SK-MEL-5 (cell line): ENCODE measurements around the gene CDC26. TPM values are rescaled to one million over a fixed set of nuclear protein-coding genes. Genes with fewer than 3 reads are reported as not detected.
"Not testable (repeated sequence)": the region's sequence is repeated elsewhere in the genome, so short reads cannot be mapped to it uniquely, and the experiment has no call there.

Source experiments
- DNase-seq: peaks from one replicate; pipeline ENCODE4 v3.0.0-alpha.2; 2016; ENCODE audit warnings: low read depth, low spot score
- in situ Hi-C: cut with HindIII; loops from 2 replicates; pipeline ENCODE4 v1.10.0; 2016; ENCODE audit warnings: low sequenced_read_pairs, high pct_unique_total_duplicates, low pct_unique_long_range_greater_than_20kb
- total RNA-seq: library from RNA; depleted of rRNA; stranded (reverse); fragments of >200 nt; shearing (Covaris generic); gene quantifications from 2 replicates; pipeline ENCODE4 v1.2.3, GENCODE V29; 2014

The CDC26 gene
- total RNA-seq, 1 experiment from 2014 or later = 33.7 TPM

- in situ Hi-C loops = no loop called here
Observed at GRCh38 chr9:113254991-113255390, 20.4 kb downstream of the CDC26 start.

DNA sequence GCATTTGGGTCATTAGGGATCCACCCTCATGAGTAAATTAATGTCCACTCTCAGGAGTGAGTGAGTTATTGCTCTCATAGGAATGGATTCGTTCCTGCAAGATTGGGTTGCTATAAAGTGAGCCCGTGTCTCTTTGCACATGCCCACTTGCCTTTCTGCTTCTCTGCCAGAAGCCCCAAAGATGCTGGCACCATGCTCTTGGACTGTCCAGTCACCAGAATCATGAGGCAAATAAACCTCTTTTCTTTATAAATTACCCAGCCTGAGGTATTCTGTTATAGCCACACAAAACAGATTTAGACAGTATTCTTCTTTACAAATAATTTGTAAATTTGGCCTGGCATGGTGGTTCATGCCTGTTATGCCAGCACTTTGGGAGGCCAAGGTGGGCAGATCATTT, 24.6 kb downstream of the CDC26 start:
- in situ Hi-C loops = no loop called here
- DNase-seq = no peak

More at GRCh38 chr9:113254991-113255390, 20.4 kb downstream of the CDC26 start:
- DNase-seq = no peak

- DNase-seq, in situ Hi-C loops: not testable (repeated sequence)
Observed at GRCh38 chr9:113249661-113250060, 25.7 kb downstream of the CDC26 start.

DNA sequence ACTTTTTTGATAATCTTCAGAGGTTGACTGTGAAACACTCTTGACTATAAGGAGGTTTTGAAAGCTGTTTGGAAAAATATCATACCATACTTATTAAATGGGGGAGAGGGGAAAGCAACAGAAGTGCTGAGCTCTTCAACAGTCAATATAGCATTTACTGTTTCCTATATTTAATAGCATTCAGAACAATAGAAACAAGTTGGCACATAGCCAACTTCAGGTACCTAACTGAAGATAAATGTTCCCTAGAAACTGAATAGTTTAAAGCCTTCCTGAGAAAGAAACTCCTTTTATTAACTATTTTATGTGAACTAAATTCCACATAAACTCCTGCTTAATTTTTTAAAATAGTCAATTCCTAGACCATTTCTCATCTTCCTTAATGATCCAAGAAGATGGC, 27.7 kb downstream of the CDC26 start:
- in situ Hi-C loops = no loop called here
- no peak for DNase-seq

- in situ Hi-C loops = no loop called here
- DNase-seq = no peak
Observed at GRCh38 chr9:113246928-113247327, 28.4 kb downstream of the CDC26 start.

- no peak for DNase-seq
Observed at GRCh38 chr9:113245894-113246293, 29.5 kb downstream of the CDC26 start.

GRCh38 chr9:113244556-113244955, 30.8 kb downstream of the CDC26 start:
- in situ Hi-C loops = no loop called here
- no peak for DNase-seq

More at GRCh38 chr9:113245894-113246293, 29.5 kb downstream of the CDC26 start:
- in situ Hi-C loops = no loop called here

DNA sequence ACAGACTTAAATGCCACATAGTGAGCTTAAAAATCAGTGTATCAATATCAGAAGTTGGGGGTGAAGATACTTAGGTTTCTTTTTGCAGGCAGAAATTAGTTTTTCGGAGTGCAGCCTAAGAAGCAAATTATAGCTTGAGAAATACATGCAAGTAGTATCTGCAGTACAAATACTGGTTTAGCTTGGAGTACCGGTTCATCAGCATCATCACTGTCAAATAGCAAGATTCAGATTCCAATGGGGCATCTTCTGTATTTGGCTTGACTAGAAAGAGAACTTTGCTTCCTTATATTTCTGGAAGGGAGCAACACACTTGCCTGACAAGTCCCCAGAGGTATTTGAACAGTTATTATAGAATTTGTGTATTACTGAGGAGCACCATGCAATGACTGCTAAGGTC, 34.2 kb downstream of the CDC26 start:
- no peak for DNase-seq
- in situ Hi-C loops = no loop called here

DNA sequence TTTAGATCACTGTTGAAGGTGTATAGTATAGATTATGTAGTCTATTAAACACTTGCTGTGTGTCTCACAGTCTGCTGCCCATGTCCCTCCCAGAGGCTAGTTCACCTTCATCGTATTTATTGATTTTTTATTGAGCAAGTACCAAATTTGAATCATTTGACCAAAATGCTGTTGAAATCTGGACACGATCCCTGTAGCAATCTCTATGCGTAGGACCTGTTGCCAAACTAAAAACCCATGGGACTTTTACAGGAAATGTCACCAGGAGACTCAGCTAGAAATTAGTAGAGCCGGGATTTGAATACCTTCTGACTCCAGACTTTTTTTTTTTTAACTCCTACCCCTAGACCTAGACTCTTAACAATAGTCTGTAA, 36.5 kb downstream of the CDC26 start:
- no peak for DNase-seq
- in situ Hi-C loops = no loop called here

GRCh38 chr9:113238202-113238858, 37.0 kb downstream of the CDC26 start:
- DNase-seq = no peak
- in situ Hi-C loops = no loop called here

DNA sequence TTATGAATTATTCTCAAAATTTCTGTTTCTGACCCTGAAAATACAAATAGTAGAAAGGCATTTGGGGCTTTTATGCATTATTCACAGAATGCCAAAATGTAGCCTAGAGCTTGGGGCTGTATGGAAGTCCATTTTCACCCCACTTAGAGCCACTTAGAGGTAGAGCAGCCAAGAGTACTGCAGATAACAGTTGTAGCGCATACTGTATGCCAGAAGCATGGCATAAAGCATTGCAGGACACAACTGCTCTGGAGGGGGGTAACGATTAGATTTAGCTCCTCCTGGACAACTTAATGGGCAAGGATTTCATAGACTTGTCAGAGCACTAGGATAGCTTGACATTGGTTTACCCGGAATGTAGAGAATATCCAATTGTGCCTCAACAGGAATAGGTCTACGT, 38.3 kb downstream of the CDC26 start:
- in situ Hi-C loops = no loop called here
- no peak for DNase-seq

DNA sequence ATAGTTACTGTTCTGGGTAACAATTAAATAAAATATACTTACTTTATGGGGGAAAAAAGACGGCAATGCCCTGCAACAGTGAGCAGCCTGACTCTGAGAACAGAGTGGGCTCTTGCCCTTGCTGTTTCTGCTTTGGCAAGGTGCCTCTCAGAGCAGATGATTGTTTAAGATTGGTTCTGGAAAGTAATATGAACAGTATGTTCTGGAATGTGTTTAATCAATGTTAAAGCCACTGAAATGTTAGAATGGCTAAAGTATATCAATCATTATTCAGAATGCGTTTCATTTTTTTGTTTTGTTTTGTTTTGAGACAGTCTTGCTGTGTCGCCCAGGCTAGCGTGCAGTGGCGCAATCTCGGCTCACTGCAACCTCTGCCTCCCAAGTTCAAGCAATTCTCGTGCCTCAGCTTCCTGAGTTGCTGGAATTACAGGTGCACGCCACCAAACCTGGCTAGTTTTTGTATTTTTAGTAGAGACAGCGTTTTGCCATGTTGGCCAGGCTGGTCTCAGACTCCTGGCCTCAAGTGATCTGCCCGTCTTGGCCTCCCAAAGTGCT, 39.6 kb downstream of the CDC26 start:
- in situ Hi-C loops, DNase-seq: not testable (repeated sequence)

GRCh38 chr9:113231701-113232100, 43.7 kb downstream of the CDC26 start:
- in situ Hi-C loops = no loop called here
- no peak for DNase-seq

DNA sequence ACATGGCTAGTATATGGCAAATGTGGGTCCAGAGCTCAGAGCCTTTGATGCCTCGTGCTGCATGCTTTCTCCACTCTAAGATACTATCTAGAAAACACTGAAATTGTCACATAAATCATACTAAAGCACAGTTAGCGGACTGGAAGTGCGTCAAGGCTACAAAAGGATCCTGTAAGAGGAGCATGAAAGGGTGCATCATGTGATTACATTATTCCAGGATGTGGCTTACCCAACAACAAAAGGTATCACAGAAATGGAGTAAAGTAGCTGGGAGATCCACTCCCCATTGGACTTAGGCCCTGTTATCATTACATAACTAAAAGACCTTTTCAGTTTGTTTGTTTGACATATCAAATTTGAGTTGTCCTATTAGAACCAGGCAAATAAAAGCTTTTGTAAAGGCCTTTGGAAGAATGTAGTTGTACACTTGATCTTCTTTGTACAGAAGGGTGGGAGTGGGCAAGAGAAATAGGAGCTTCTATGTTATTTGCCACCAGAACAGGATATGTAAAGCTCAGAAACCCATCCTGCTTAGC, 47.2 kb downstream of the CDC26 start:
- in situ Hi-C loops = no loop called here
- DNase-seq = peak; percentile 100

- DNase-seq = no peak
- in situ Hi-C loops = no loop called here
Observed at GRCh38 chr9:113227436-113227835, 47.9 kb downstream of the CDC26 start.

DNA sequence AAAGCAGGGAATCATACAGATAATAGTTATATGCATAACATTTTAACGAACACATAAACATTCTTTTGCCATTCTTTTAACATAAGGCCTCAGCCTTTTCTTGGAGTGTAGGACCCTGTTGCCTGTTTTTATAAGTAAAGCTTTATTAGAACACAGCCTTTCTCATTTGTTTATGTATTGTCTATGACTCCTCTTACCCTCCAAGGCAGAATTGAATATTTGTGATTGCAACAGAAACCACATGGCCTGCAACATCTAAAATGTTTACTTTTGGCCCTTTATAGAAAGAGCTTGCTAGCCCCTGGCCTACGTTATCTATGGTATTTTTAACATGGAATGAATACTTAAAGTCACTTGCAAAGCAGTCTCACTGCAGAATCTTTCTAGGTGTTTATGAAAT, 51.4 kb downstream of the CDC26 start:
- in situ Hi-C loops = no loop called here
- DNase-seq = no peak

DNA sequence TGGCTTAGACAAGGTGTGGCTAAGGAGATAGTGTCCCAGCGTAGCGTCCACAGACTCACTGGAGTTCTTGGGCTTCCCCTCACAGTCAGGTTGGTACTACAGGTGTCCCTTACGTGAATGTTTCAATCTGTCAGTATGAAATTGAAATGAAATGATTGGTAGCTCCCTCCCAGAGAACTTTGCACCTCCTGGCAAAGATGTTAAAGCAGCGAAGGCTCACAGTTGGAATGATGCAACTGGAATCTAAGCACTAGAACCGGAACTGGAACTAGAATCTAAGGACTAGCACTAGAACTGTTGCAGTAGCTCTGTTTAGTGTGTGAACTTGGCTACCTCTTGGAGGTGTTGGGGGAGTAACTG, 52.9 kb downstream of the CDC26 start:
- in situ Hi-C loops = no loop called here
- DNase-seq = peak; percentile 52

DNA sequence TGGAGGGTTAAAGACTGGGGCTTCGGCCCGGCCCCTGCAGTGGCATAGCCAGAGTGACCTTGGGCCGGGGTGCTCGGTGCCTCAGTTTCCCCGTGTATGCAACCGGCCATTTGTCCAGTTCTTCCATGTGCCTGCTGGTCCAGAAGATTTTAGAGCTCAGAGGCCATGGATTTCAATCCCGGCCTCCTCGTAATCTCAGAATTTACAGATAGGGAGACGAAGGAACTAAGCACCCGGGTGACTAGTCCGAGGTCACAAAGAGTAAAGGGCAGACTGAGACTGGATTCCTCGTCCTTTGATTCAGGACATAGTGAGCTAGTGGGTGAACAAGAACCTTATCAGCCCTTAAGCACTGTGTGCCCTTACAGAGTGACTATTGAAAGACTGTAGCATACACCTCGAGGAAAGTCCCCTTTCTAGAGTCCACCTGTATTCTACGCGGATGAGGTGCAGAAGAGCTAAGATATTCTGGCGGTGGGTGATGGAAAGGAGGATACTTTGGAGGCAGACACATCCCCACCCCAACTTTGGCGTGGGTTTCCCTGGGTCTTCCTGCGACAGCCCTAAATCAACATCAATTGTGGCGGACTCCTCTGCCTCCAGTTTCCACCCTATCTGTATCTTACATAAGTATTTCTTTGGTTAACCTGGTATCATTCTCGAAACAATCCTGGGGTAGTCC, 53.4 kb downstream of the CDC26 start:
- in situ Hi-C loops = no loop called here

More for the DNA sequence above, 53.4 kb downstream of the CDC26 start:
- DNase-seq = no peak
